ENCODE results near the gene DSCAM. TPM values are rescaled to one million over a fixed set of nuclear protein-coding genes. Genes with fewer than 3 reads are reported as not detected.

The DSCAM gene
- total RNA-seq, 1 donor from 2014 or later: not detected

- Mint-ChIP-seq H3K4me1 (no peaks in the 10 kb centered on the region), H3K36me3 (no peaks in the 10 kb centered on the region), H3K9me3 (no peaks in the 10 kb centered on the region), H3K27me3 (ENCODE audit: insufficient read depth, low read depth) (no peaks in the 10 kb centered on the region), H3K4me3 (no peak overlapping the region), H3K27ac (no peak overlapping the region)
- Histone ChIP-seq H3K79me2 (ENCODE audit: low read depth) (no peaks in the 10 kb centered on the region), H3K9ac (no peak overlapping the region), H3K9me3 (ENCODE audit: low read depth) (no peaks in the 10 kb centered on the region), H3K27me3 (no peaks in the 10 kb centered on the region), H3K4me3 (no peak overlapping the region), H2AFZ (replicated peaks) (no peak overlapping the region), H3K4me1 (peaks cover 5% of the 10 kb centered on the region), H4K20me1 (ENCODE audit: low read depth) (no peaks in the 10 kb centered on the region), H3K27ac (no peak overlapping the region), H3F3A (ENCODE audit: low read depth) (no peaks in the 10 kb centered on the region), H3K4me2 (no peak overlapping the region), H3K36me3 (no peaks in the 10 kb centered on the region)
- no peak for DNase-seq (ENCODE audit: low spot score)
- no peak for TF ChIP-seq CTCF (IDR thresholded peaks at IDR 0.05)
- no peak for TF ChIP-seq EZH2 (IDR thresholded peaks at IDR 0.05)
- TF ChIP-seq EZH2phosphoT487 (IDR thresholded peaks at IDR 0.05): no peak
These were observed 707.3 kb downstream of the DSCAM start for GRCh38 chr21:40139636-40140035.

DNA sequence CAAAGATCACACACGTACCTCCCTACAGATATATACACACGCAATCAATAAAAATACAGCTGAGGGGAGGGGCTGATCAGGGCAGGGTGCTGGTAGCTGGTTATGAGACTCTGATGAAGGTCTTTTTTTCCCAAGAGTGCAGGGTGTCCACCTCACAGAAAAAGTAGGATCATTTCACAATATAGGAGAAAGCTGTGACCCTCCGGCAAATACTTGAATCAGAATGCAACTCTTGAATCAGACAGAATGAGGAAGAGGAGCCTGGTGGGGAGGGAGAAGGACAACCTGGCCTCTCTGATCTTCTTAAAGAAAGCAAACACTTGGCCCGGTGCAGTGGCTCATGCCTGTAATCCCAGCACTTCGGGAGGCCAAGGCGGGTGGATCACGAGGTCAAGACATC lies 710.4 kb downstream of the DSCAM start:
- no peaks in the 10 kb centered on the region for H3K27me3 Mint-ChIP-seq (ENCODE audit: insufficient read depth, low read depth)
- DNase-seq (ENCODE audit: low spot score): no peak
- Histone ChIP-seq H3K9ac (no peak overlapping the region), H3K4me2 (no peak overlapping the region), H3K4me1 (no peaks in the 10 kb centered on the region), H3K79me2 (ENCODE audit: low read depth) (no peaks in the 10 kb centered on the region), H3F3A (ENCODE audit: low read depth) (no peaks in the 10 kb centered on the region), H2AFZ (replicated peaks) (no peak overlapping the region), H4K20me1 (ENCODE audit: low read depth) (no peaks in the 10 kb centered on the region), H3K9me3 (ENCODE audit: low read depth) (no peaks in the 10 kb centered on the region), H3K27ac (no peak overlapping the region), H3K36me3 (no peaks in the 10 kb centered on the region), H3K4me3 (no peak overlapping the region), H3K27me3 (no peaks in the 10 kb centered on the region)
- H3K4me3 Mint-ChIP-seq: no peak overlapping the region
- TF ChIP-seq EZH2phosphoT487 (IDR thresholded peaks at IDR 0.05) (no peak), CTCF (IDR thresholded peaks at IDR 0.05) (no peak), EZH2 (IDR thresholded peaks at IDR 0.05) (no peak)
- H3K9me3 Mint-ChIP-seq: no peaks in the 10 kb centered on the region
- H3K4me1 Mint-ChIP-seq: no peaks in the 10 kb centered on the region
- no peak overlapping the region for H3K27ac Mint-ChIP-seq
- no peaks in the 10 kb centered on the region for H3K36me3 Mint-ChIP-seq

- H3K4me2 ChIP-seq: no peak overlapping the region
- H3K79me2 ChIP-seq (ENCODE audit: low read depth): no peaks in the 10 kb centered on the region
- no peaks in the 10 kb centered on the region for H3K9me3 ChIP-seq (ENCODE audit: low read depth)
- H3K27ac Mint-ChIP-seq: no peak overlapping the region
- no peaks in the 10 kb centered on the region for H3K9me3 Mint-ChIP-seq
- H3K27me3 ChIP-seq: no peaks in the 10 kb centered on the region
- H3K4me3 Mint-ChIP-seq: no peak overlapping the region
- DNase-seq (ENCODE audit: low spot score): no peak
- H3K27ac ChIP-seq: no peak overlapping the region
- H3K27me3 Mint-ChIP-seq (ENCODE audit: insufficient read depth, low read depth): no peaks in the 10 kb centered on the region
- no peaks in the 10 kb centered on the region for H3K4me1 ChIP-seq
- no peaks in the 10 kb centered on the region for H3K36me3 ChIP-seq
- H3K36me3 Mint-ChIP-seq: no peaks in the 10 kb centered on the region
- no peaks in the 10 kb centered on the region for H4K20me1 ChIP-seq (ENCODE audit: low read depth)
- no peak overlapping the region for H3K4me3 ChIP-seq
- no peaks in the 10 kb centered on the region for H3K4me1 Mint-ChIP-seq
- H3K9ac ChIP-seq: no peak overlapping the region
- TF ChIP-seq EZH2 (IDR thresholded peaks at IDR 0.05) (no peak), EZH2phosphoT487 (IDR thresholded peaks at IDR 0.05) (no peak), CTCF (IDR thresholded peaks at IDR 0.05) (no peak)
- H3F3A ChIP-seq (ENCODE audit: low read depth): no peaks in the 10 kb centered on the region
- no peak overlapping the region for H2AFZ ChIP-seq (replicated peaks)
These were observed 712.0 kb downstream of the DSCAM start for GRCh38 chr21:40134731-40135492.
